Common myeloid progenitor, CD34-positive (primary cell): Measurements from ENCODE around the gene SLC25A44.

Experiments used
- CTCF ChIA-PET: fragments of 350-600 bp; sonication (Branson Sonifier 250); formaldehyde crosslinking; loops from one replicate; lab custom pipeline; 2021; ENCODE audit warnings: antibody characterized with exemption; lab: Charles Lee
- POLR2A ChIA-PET: fragments of 350-600 bp; sonication (Branson Sonifier 250); formaldehyde crosslinking; loops from one replicate; lab custom pipeline; 2021; ENCODE audit warnings: antibody characterized with exemption; lab: Charles Lee
- DNase-seq, 3 donors: peaks; one replicate each; pipeline versions ENCODE4 v3.0.0 to v3.0.0-alpha.2; 2013
- H3K27ac ChIP-seq, 2 experiments: 1 replicate in 1 of 2; 2 replicates in 1 of 2; pipeline ENCODE4 v1.7.0; 2013; ENCODE audit warnings: inconsistent platforms in 2 of 2, low read length in 2 of 2, mild to moderate bottlenecking in 2 of 2, low read depth in 1 of 2, moderate library complexity in 1 of 2; ENCODE audit not compliant: severe bottlenecking in 2 of 2, insufficient read depth in 1 of 2, poor library complexity in 1 of 2
- H3K27me3 ChIP-seq, 5 experiments: replicated peaks in 2 of 5; 1 replicate in 3 of 5; 2 replicates in 2 of 5; pipeline versions ENCODE4 v1.6.1 to v1.7.0; 2013; ENCODE audit warnings: low read length in 4 of 5, mild to moderate bottlenecking in 2 of 5, moderate library complexity in 2 of 5, inconsistent platforms in 1 of 5; ENCODE audit not compliant: insufficient read depth in 5 of 5, control insufficient read depth in 4 of 5
- H3K36me3 ChIP-seq, 4 experiments: 1 replicate in 2 of 4; 2 replicates in 2 of 4; pipeline versions ENCODE4 v1.6.1 to v1.7.0; 2013; ENCODE audit warnings: low read length in 3 of 4, control low read depth in 1 of 4, mild to moderate bottlenecking in 1 of 4; ENCODE audit not compliant: control insufficient read depth in 4 of 4, insufficient read depth in 4 of 4
- H3K4me1 ChIP-seq, 4 experiments: 1 replicate in 3 of 4; 2 replicates in 1 of 4; pipeline versions ENCODE4 v1.6.1 to v1.7.1; 2013; ENCODE audit warnings: low read length in 3 of 4, mild to moderate bottlenecking in 3 of 4, control low read depth in 1 of 4, inconsistent platforms in 1 of 4, moderate library complexity in 1 of 4; ENCODE audit not compliant: control insufficient read depth in 4 of 4, insufficient read depth in 4 of 4; ENCODE audit errors: control extremely low read depth in 1 of 4
- H3K4me3 ChIP-seq, 7 experiments: 1 replicate in 4 of 7; 2 replicates in 3 of 7; pipeline versions ENCODE4 v1.5.1 to v1.7.0; 2013; ENCODE audit warnings: mild to moderate bottlenecking in 7 of 7, low read length in 6 of 7, moderate library complexity in 6 of 7, inconsistent platforms in 2 of 7, low read depth in 2 of 7, control low read depth in 1 of 7; ENCODE audit not compliant: insufficient read depth in 4 of 7, control insufficient read depth in 1 of 7; ENCODE audit errors: extremely low read depth in 1 of 7
- H3K9me3 ChIP-seq, 5 experiments: 1 replicate in 4 of 5; 2 replicates in 1 of 5; pipeline versions ENCODE4 v1.6.1 to v1.7.1; 2013; ENCODE audit warnings: low read length in 4 of 5, mild to moderate bottlenecking in 2 of 5, inconsistent platforms in 1 of 5, low read depth in 1 of 5, moderate library complexity in 1 of 5; ENCODE audit not compliant: control insufficient read depth in 4 of 5, insufficient read depth in 2 of 5; ENCODE audit errors: control extremely low read depth in 1 of 5
- WGBS: methylation state at CpG from one replicate; pipeline ENCODE4 v1.1.5; 2013; ENCODE audit not compliant: insufficient coverage; 5-methylcytosine and 5-hydroxymethylcytosine counted together

Gene SLC25A44

GRCh38 chr1:156221986-156222692, 28.2 kb downstream of the SLC25A44 start:
- peaks cover 16 to 45% (median 32%) of the 10 kb centered on the region in 4 experiments for H3K4me1 ChIP-seq
- H3K36me3 ChIP-seq, result peaks cover 4 to 49% (median 30%) of the 10 kb centered on the region in 4 experiments
- H3K27ac ChIP-seq, result peak overlapping the region in 1 of 2 experiments; percentile 5
- ChIA-PET CTCF (interaction anchor here (0.6 to 16.8 kb wide), 6 partner anchors 10 to 156 kb away, joined by 3 to 399 read pairs (median 3); partner anchors contain the start of gene SEMA4A), POLR2A (no interaction called here)
- no peaks in the 10 kb centered on the region for H3K9me3 ChIP-seq
- no peaks in the 10 kb centered on the region for H3K27me3 ChIP-seq
- WGBS, result 97% methylated on average over 5 of the region's 13 CpGs
- DNase-seq, result no peak
- no peak overlapping the region for H3K4me3 ChIP-seq

DNA sequence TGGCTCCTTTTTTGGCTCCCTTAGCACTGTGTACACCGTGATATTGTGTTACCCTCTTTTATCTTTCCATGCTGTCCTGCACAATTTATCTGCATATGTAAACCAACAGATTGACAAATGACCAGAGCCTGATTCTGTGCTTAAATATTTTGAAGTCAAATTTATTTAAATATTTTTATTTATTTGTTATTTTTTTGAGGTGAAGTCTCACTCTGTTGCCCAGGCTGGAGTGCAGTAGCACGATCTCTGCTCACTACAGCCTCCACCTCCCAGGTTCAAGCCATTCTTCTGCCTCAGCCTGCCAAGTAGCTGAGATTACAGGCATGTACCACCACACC, 31.7 kb downstream of the SLC25A44 start:
- peaks cover 9 to 68% (median 43%) of the 10 kb centered on the region in 4 experiments for H3K36me3 ChIP-seq
- H3K27me3 ChIP-seq, result no peaks in the 10 kb centered on the region
- WGBS, result no CpG with 5 or more reads among the region's 2 CpGs
- ChIA-PET POLR2A (interaction anchor here (1.1 to 3.1 kb wide), 2 partner anchors 78 to 80 kb away, joined by 4 to 12 read pairs; no protein-coding TSS in a partner anchor), CTCF (interaction anchor here (0.6 to 16.8 kb wide), 26 partner anchors 8 to 287 kb away, joined by 3 to 399 read pairs (median 4); partner anchors contain the start of genes BGLAP, PMF1, SEMA4A and SLC25A44)
- no peaks in the 10 kb centered on the region for H3K9me3 ChIP-seq
- H3K4me1 ChIP-seq, result peaks cover 0 to 22% (median 12%) of the 10 kb centered on the region in 4 experiments
- H3K4me3 ChIP-seq, result no peak overlapping the region
- DNase-seq, result no peak
- H3K27ac ChIP-seq, result no peak overlapping the region

DNA sequence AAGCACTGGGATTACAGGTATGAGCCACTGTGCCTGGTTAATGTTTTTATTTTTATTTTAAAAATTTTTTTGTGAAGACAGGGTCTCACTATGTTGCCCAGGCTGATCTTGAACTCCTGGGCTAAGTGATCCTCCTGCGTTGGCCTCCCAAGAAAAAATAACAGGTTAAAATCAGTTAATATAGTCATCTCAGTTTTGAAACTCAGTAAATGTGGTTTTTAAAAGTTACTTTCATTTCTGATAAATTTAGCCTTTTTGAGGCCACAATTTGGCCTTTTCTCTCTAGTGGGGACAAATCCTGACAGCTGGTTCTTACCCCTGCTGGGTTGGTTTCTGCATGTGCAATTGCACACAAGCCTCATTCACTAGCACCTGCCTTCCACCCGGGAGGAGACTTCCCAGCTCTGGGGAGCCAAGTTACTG, 32.2 kb downstream of the SLC25A44 start:
- ChIA-PET POLR2A (interaction anchor here (1.1 kb wide), 1 partner anchor 80 kb away, joined by 4 read pairs; no protein-coding TSS in a partner anchor), CTCF (interaction anchor here (0.8 to 16.8 kb wide), 12 partner anchors 7 to 287 kb away, joined by 3 to 399 read pairs (median 11); partner anchors contain the start of genes PMF1 and SEMA4A)
- no peaks in the 10 kb centered on the region for H3K27me3 ChIP-seq
- no peak overlapping the region for H3K4me3 ChIP-seq
- H3K9me3 ChIP-seq, result no peaks in the 10 kb centered on the region
- H3K27ac ChIP-seq, result no peak overlapping the region
- peaks cover 9 to 64% (median 40%) of the 10 kb centered on the region in 4 experiments for H3K36me3 ChIP-seq
- peaks cover 0 to 22% (median 12%) of the 10 kb centered on the region in 4 experiments for H3K4me1 ChIP-seq
- no peak for DNase-seq
- no CpG with 5 or more reads among the region's 2 CpGs for WGBS

GRCh38 chr1:156226782-156227181, 32.9 kb downstream of the SLC25A44 start:
- POLR2A ChIA-PET, result interaction anchor here (1.0 kb wide), 1 partner anchor 14 kb away, joined by 4 read pairs; the partner anchor contains the start of gene PMF1

DNA sequence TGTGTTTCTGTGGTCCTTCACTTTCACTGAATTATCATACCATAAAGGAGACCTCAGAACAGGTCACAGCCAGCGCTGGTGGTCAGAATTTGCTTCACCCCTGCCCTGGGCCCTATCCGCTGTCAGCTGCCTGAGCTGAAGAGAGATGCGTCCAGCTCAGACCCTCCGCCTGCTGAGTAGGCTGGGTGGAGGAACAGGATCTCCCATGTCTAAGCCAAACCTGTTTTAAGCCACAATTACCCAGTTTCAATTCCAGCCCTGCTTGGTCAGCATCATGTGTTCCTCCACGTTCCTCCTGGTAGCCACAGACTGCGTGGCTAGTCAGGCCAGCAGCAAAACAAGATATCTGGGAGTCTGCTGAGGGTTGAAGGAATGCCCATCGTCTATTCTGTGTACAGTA, 34.6 kb downstream of the SLC25A44 start:
- no peaks in the 10 kb centered on the region for H3K27me3 ChIP-seq
- peaks cover 4 to 44% (median 27%) of the 10 kb centered on the region in 4 experiments for H3K36me3 ChIP-seq
- no peaks in the 10 kb centered on the region for H3K9me3 ChIP-seq
- DNase-seq, result no peak
- no peak overlapping the region for H3K4me3 ChIP-seq
- H3K27ac ChIP-seq, result no peak overlapping the region
- H3K4me1 ChIP-seq, result peaks cover 0 to 18% (median 15%) of the 10 kb centered on the region in 4 experiments
- ChIA-PET POLR2A (no interaction called here), CTCF (interaction anchor here (1.3 to 16.8 kb wide), 4 partner anchors 30 to 92 kb away, joined by 3 to 399 read pairs (median 5); partner anchors contain the start of gene SEMA4A)
- 96% methylated on average over 4 of the region's 7 CpGs for WGBS

More at GRCh38 chr1:156226782-156227181, 32.9 kb downstream of the SLC25A44 start:
- no peaks in the 10 kb centered on the region for H3K27me3 ChIP-seq
- H3K36me3 ChIP-seq, result peaks cover 7 to 57% (median 36%) of the 10 kb centered on the region in 4 experiments
- no peak for DNase-seq
- H3K4me1 ChIP-seq, result peaks cover 0 to 22% (median 14%) of the 10 kb centered on the region in 4 experiments
- CTCF ChIA-PET, result interaction anchor here (1.2 to 16.8 kb wide), 7 partner anchors 11 to 99 kb away, joined by 3 to 399 read pairs (median 11); partner anchors contain the start of genes PMF1 and SEMA4A
- H3K9me3 ChIP-seq, result no peaks in the 10 kb centered on the region
- H3K27ac ChIP-seq, result no peak overlapping the region
- no peak overlapping the region for H3K4me3 ChIP-seq
- 96% methylated on average over 3 of the region's 4 CpGs for WGBS

GRCh38 chr1:156229809-156230472, 36.0 kb downstream of the SLC25A44 start:
- Histone ChIP-seq H3K27ac (no peak overlapping the region), H3K27me3 (no peaks in the 10 kb centered on the region), H3K9me3 (no peaks in the 10 kb centered on the region), H3K4me3 (no peak overlapping the region), H3K36me3 (peaks cover 4 to 47% (median 32%) of the 10 kb centered on the region in 4 experiments), H3K4me1 (peaks cover 0 to 18% (median 13%) of the 10 kb centered on the region in 4 experiments)
- no peak for DNase-seq
- 87% methylated on average over 10 of the region's 11 CpGs for WGBS
- CTCF ChIA-PET, result interaction anchor here (1.1 to 16.8 kb wide), 9 partner anchors 22 to 140 kb away, joined by 3 to 399 read pairs (median 4); partner anchors contain the start of genes SEMA4A, SMG5 and TMEM79
- POLR2A ChIA-PET, result interaction anchor here (0.5 to 0.8 kb wide), 2 partner anchors 85 to 86 kb away, joined by 3 read pairs; no protein-coding TSS in a partner anchor
